Smooth muscle cell (in vitro differentiated cells): ENCODE data around the gene SPECC1. TPM values are rescaled to one million over a fixed set of nuclear protein-coding genes. Genes with fewer than 3 reads are reported as not detected.
"Not testable (repeated sequence)": the region's sequence is repeated elsewhere in the genome, so short reads cannot be mapped to it uniquely, and the experiment has no call there.

Source experiments
- DNase-seq: peaks from one replicate; lab custom pipeline; 2025; ENCODE audit not compliant: unreplicated experiment; lab: John Stamatoyannopoulos, UW
- H2AFZ ChIP-seq: fragments of 200-600 bp; sonication (generic); 2 replicates; pipeline ENCODE4 v1.6.0; 2016; ENCODE audit warnings: antibody characterized with exemption, low read depth, mild to moderate bottlenecking
- H3F3A ChIP-seq: fragments of 200-600 bp; sonication (generic); 2 replicates; pipeline ENCODE4 v1.6.0; 2017; ENCODE audit warnings: antibody characterized with exemption, low read depth
- H3K27ac ChIP-seq: fragments of 200-600 bp; sonication (generic); 2 replicates; pipeline ENCODE4 v1.5.1; 2016; ENCODE audit warnings: low read depth, mild to moderate bottlenecking
- H3K27me3 ChIP-seq: fragments of 200-600 bp; sonication (generic); 2 replicates; pipeline ENCODE4 v1.6.1; 2016; ENCODE audit warnings: low read depth, mild to moderate bottlenecking
- H3K36me3 ChIP-seq: fragments of 200-600 bp; sonication (generic); 2 replicates; pipeline ENCODE4 v1.5.1; 2016; ENCODE audit warnings: low read depth
- H3K4me1 ChIP-seq: fragments of 200-600 bp; sonication (generic); 2 replicates; pipeline ENCODE4 v1.5.1; 2016; ENCODE audit warnings: low read depth
- H3K4me2 ChIP-seq: fragments of 200-600 bp; sonication (generic); 2 replicates; pipeline ENCODE4 v1.6.0; 2016; ENCODE audit warnings: mild to moderate bottlenecking
- H3K4me3 ChIP-seq: fragments of 200-600 bp; sonication (generic); 2 replicates; pipeline ENCODE4 v1.5.1; 2016; ENCODE audit warnings: mild to moderate bottlenecking
- H3K79me2 ChIP-seq: fragments of 200-600 bp; sonication (generic); 2 replicates; pipeline ENCODE4 v1.6.0; 2016; ENCODE audit warnings: low read depth, mild to moderate bottlenecking
- H3K9ac ChIP-seq: fragments of 200-600 bp; sonication (generic); 2 replicates; pipeline ENCODE4 v1.6.0; 2016; ENCODE audit warnings: low read depth
- H3K9me3 ChIP-seq: fragments of 200-600 bp; sonication (generic); replicated peaks from 2 replicates; pipeline ENCODE4 v1.5.1; 2016; ENCODE audit warnings: low read depth
- H4K20me1 ChIP-seq: fragments of 200-600 bp; sonication (generic); 2 replicates; pipeline ENCODE4 v1.6.0; 2016; ENCODE audit warnings: low read depth
- CTCF ChIP-seq: fragments of 200-600 bp; sonication (generic); IDR thresholded peaks from 2 replicates; pipeline ENCODE4 v1.5.1; 2017; ENCODE audit warnings: borderline replicate concordance, mild to moderate bottlenecking, antibody characterized with exemption; ENCODE audit not compliant: insufficient read depth, poor library complexity, severe bottlenecking
- WGBS: methylation state at CpG from one replicate; pipeline ENCODE4 v1.1.7; 2016; ENCODE audit warnings: low lambda C conversion rate; 5-methylcytosine and 5-hydroxymethylcytosine counted together
- polyA plus RNA-seq: library from polyadenylated mRNA; unstranded; fragments of >200 nt; fragmentation: Nextera tagmentation; extraction: Ambion mirVana; gene quantifications from 2 replicates; pipeline ENCODE4 v1.2.1, GENCODE V29; 2016
- total RNA-seq: library from RNA; depleted of rRNA; stranded (reverse); fragments of >200 nt; gene quantifications from 2 replicates; pipeline ENCODE4 v1.2.3, GENCODE V29; 2014

SPECC1 gene
- total RNA-seq, result 72.0 and 96.0 TPM in 2 replicates
- polyA plus RNA-seq, result 20.0 and 31.3 TPM in 2 replicates

GRCh38 chr17:20009302-20010098 is at the start of gene SPECC1:
SPECC1 (plus strand) TSS chr17:20009359; CDS start chr17:20096652, 87,293 bp downstream.
- DNase-seq, result no peak
- Histone ChIP-seq H3K9ac (peak within 1 kb of the TSS; percentile 11), H3F3A (no peaks in the 10 kb centered on the region), H3K4me3 (peak within 1 kb of the TSS; percentile 60), H3K27ac (no peak within 1 kb of the TSS), H4K20me1 (no peaks in the 10 kb centered on the region), H3K9me3 (no peaks in the 10 kb centered on the region), H3K4me2 (peak within 1 kb of the TSS; percentile 85), H3K4me1 (peaks cover 6% of the 10 kb centered on the region), H3K36me3 (no peaks in the 10 kb centered on the region), H3K79me2 (no peaks in the 10 kb centered on the region), H2AFZ (peak within 1 kb of the TSS; percentile 94), H3K27me3 (peaks cover 71% of the 10 kb centered on the region)
- TF ChIP-seq CTCF, result peak; percentile 96
- whole genome bisulfite sequencing, result 2% methylated on average over 72 of the region's 96 CpGs

- Histone ChIP-seq H3F3A (peaks cover 10% of the 10 kb centered on the region), H3K79me2 (peaks cover 35% of the 10 kb centered on the region), H4K20me1 (peaks cover 73% of the 10 kb centered on the region)
- not testable (repeated sequence) for H3K9ac ChIP-seq, H3K27me3 ChIP-seq, H3K27ac ChIP-seq, H3K9me3 ChIP-seq, DNase-seq, H3K4me2 ChIP-seq, H3K36me3 ChIP-seq, H3K4me3 ChIP-seq, H3K4me1 ChIP-seq, H2AFZ ChIP-seq
- WGBS, result 93% methylated on average over 2 of the region's 2 CpGs
Measured at GRCh38 chr17:19962954-19963353, 46.2 kb upstream of the SPECC1 start.

GRCh38 chr17:19973156-19973555 is 36.0 kb upstream of the SPECC1 start:
- no peak overlapping the region for H3K9ac ChIP-seq
- 80% methylated on average over 2 of the region's 2 CpGs for WGBS
- H3K4me1 ChIP-seq, result peaks cover 5% of the 10 kb centered on the region
- H3K27me3 ChIP-seq, result no peaks in the 10 kb centered on the region
- peaks cover 64% of the 10 kb centered on the region for H4K20me1 ChIP-seq
- no peak for TF ChIP-seq CTCF
- H3K36me3 ChIP-seq, result peaks cover 6% of the 10 kb centered on the region
- H3K79me2 ChIP-seq, result peaks cover 95% of the 10 kb centered on the region
- H3F3A ChIP-seq, result no peaks in the 10 kb centered on the region
- H3K4me2 ChIP-seq, result no peak overlapping the region
- DNase-seq, result no peak
- H2AFZ ChIP-seq, result no peak overlapping the region
- no peak overlapping the region for H3K4me3 ChIP-seq
- no peaks in the 10 kb centered on the region for H3K9me3 ChIP-seq
- H3K27ac ChIP-seq, result no peak overlapping the region

- Histone ChIP-seq H3K79me2 (peaks cover 71% of the 10 kb centered on the region), H3K9me3 (no peaks in the 10 kb centered on the region), H3K9ac (no peak overlapping the region), H3K27me3 (no peaks in the 10 kb centered on the region), H3K36me3 (no peaks in the 10 kb centered on the region), H4K20me1 (peaks cover 40% of the 10 kb centered on the region), H3K27ac (no peak overlapping the region), H3F3A (peaks cover 11% of the 10 kb centered on the region), H3K4me1 (peaks cover 23% of the 10 kb centered on the region), H3K4me2 (no peak overlapping the region), H2AFZ (no peak overlapping the region), H3K4me3 (no peak overlapping the region)
- no peak for TF ChIP-seq CTCF
- no peak for DNase-seq
- WGBS, result 97% methylated on average over 3 of the region's 3 CpGs
Measured at GRCh38 chr17:19975601-19976000, 33.6 kb upstream of the SPECC1 start.
